HG03439 (cell line): ENCODE measurements around the gene HSFY2.
"Not testable (repeated sequence)": the region's sequence is repeated elsewhere in the genome, so short reads cannot be mapped to it uniquely, and the experiment has no call there.

Experiments used
- ATAC-seq: cut with Tn5 transposase; IDR thresholded peaks from one replicate; pipeline ENCODE4 v1.9.1; 2021; ENCODE audit warnings: mild to moderate bottlenecking, moderate library complexity; ENCODE audit not compliant: unreplicated experiment

The HSFY2 gene, protein sequence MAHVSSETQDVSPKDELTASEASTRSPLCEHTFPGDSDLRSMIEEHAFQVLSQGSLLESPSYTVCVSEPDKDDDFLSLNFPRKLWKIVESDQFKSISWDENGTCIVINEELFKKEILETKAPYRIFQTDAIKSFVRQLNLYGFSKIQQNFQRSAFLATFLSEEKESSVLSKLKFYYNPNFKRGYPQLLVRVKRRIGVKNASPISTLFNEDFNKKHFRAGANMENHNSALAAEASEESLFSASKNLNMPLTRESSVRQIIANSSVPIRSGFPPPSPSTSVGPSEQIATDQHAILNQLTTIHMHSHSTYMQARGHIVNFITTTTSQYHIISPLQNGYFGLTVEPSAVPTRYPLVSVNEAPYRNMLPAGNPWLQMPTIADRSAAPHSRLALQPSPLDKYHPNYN

DNA sequence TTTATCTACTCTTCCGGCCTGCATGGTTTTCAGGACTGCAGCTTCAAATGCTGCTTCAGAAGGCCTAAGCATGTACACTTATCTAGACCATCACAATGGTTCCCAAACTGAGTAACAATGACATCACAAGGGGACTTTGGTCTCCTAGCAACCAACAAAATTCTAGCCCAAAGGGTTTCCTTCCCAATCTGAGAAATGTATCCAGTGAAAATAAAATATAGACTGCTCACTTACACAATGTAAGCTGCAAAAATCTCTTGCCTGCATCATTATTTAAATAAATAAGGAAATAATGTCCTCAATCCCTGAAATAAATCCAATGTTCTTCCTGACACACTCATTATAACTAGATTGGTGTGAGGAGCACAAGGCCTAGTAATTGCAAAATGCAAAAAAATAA is at the start of gene HSFY2:
TSS of gene HSFY2 (minus strand) at position 101 of the 400 bp plus-strand sequence. CDS start 117 bp downstream, outside the sequence.
- ATAC-seq, result not testable (repeated sequence)

DNA sequence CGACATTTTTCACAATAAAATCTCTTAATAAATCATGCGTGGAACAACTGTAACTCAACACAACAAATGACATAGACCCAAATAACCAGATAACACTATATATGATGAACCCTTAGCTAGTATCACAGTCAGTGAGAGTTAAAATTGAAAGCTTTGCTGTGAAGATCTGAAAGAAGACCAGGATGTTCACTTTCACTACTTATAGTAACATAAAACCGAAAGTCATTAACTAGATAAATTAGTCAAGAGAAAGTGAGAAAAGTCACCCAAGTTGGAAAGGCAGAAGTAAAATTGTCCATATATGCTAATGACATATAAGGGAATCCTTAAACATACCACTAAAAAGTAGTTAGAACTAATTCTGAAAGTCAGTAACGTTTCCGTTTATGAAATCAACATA is 42.2 kb upstream of the HSFY2 start:
- not testable (repeated sequence) for ATAC-seq

DNA sequence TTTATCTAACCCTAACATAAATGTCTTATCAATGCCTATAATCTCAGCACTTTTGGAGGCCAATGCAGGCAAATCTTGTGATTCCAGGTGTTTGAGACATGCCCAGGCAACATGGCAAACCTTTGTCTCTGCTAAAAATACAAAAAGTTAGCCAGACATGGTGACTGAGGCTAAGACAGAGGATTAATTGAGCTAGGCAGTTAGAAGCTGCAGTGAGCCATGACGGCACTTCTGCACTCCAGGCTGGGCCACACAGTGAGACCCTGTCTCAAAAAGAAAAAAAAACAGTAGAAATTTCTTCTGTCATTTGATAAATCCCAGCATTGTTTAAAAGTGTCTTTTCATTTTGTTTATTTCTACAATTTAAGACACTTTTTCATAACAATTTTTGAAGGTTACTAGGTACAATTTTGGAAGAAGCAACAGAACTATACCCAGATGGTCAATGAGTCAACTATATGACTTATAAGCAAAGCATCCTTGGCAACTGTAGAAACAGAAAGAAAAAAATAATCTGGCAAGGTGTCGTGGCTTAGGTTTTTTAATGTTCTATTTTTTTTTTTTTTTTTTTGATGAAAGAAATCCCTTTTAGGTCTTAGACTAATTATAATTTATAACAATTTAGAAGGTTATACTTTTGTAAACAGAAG is 15.3 kb upstream of the HSFY2 start:
- ATAC-seq, result not testable (repeated sequence)

GRCh38 chrY:18754077-18754476 is 19.5 kb downstream of the HSFY2 start:
- ATAC-seq, result not testable (repeated sequence)

DNA sequence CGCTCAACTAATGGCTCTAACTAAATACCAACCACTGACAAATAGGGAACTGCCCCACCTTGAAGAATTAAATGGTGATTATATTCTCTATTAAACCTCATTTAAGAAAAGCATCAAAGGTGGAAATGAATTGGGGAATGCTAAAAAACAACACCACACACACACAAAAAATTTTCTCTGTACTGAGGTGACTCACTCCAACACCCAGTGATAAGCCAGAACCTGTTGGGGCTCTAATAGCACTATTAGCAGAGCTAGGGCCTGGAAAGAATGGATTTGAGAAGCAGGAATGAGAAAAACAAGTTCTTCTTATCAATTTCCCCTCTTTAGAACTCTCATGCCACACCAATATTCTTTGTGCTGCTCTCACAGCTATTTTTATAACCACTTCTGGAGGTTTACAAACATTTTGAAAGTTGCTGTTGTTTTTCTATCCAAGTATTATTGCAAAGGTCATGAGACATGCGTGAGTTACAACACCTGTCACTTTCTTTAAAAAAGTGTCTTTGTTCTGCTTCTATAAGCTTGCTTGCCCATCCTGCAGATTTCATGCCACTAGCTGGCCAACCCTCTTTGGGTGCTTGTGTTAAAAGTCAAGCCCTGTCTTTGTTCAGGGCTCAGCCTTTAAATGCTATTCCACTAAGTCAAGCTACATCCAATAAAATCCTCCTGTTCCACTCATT is 20.3 kb downstream of the HSFY2 start:
- ATAC-seq, result not testable (repeated sequence)

- ATAC-seq, result not testable (repeated sequence)
Measured at GRCh38 chrY:18723714-18724113, 49.8 kb downstream of the HSFY2 start.
